ENCODE measurements around the gene CHKB. TPM values are rescaled to one million over a fixed set of nuclear protein-coding genes. Genes with fewer than 3 reads are reported as not detected.
"Not testable (repeated sequence)": the region's sequence is repeated elsewhere in the genome, so short reads cannot be mapped to it uniquely, and the experiment has no call there.

CHKB gene
- total RNA-seq, 1 donor from 2014 or later, result 25.4 TPM

- DNase-seq (ENCODE audit: low read depth in 2 of 2), result no peak
Observed at GRCh38 chr22:50612168-50612527, 29.5 kb upstream of the CHKB start.

DNA sequence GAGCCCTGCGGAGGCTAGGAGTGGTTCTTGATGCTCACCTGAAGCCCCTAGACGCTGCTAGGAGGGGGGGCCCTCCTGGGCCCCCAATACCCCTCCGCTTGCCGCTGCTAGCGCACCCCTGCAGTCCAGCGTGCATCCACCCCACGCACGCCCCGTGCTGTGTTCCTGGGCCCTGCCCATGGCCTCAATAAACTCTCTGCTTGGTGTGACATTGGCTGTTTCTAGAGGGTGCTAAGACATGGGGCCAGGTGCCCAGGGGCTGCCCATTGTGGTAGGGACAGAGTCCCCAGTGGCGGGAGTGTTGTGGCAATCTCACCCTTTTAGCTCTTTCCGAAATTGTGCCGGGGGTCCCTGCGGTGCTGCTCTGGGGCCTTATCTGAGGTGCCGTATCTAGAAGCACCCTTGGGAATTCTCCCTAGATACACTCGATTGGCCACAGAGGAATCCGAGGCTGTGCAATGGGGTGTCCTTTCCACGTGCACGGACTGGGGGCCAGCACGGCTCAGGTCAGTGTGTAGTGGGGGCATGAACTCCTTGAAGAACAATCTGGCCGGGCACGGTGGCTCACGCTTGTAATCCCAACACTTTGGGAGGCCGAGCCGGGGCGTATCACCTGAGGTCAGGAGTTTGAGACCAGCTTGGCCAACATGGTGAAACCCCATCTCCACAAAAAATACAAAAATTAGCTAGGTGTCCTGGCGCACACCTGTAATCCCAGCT, 28.9 kb upstream of the CHKB start:
- no peak for DNase-seq (ENCODE audit: low read depth in 2 of 2)

GRCh38 chr22:50610581-50610980, 27.9 kb upstream of the CHKB start:
- DNase-seq (ENCODE audit: low read depth in 2 of 2), result no peak

GRCh38 chr22:50610041-50610451, 27.4 kb upstream of the CHKB start:
- DNase-seq (ENCODE audit: low read depth in 2 of 2), result no peak

DNA sequence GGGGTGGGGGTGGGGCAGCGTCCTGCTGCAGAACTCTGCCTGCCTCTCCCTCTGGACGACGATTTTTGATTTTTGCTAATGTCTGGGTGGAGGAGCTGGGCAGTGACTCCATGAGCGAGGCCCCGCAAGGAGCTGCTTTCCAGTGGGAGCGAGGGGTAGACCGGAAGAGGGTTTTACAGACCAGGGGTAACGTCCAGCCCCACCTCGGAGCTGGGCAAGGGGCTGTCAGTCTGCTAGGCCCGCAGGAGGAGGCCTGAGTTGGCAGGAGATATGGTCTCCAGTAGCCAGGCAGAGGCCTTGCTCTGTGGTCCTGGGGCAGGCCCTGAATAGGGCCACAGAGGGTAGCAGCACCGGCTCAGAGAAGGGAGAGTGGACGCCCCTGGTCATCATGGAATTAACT, 26.9 kb upstream of the CHKB start:
- DNase-seq (ENCODE audit: low read depth in 2 of 2), result no peak

GRCh38 chr22:50608996-50609395, 26.3 kb upstream of the CHKB start:
- no peak for DNase-seq (ENCODE audit: low read depth in 2 of 2)

GRCh38 chr22:50608058-50608840, 25.6 kb upstream of the CHKB start:
- DNase-seq (ENCODE audit: low read depth in 2 of 2), result not testable (repeated sequence)

- DNase-seq (ENCODE audit: low read depth in 2 of 2), result no peak
Observed at GRCh38 chr22:50607659-50608020, 25.0 kb upstream of the CHKB start.

DNA sequence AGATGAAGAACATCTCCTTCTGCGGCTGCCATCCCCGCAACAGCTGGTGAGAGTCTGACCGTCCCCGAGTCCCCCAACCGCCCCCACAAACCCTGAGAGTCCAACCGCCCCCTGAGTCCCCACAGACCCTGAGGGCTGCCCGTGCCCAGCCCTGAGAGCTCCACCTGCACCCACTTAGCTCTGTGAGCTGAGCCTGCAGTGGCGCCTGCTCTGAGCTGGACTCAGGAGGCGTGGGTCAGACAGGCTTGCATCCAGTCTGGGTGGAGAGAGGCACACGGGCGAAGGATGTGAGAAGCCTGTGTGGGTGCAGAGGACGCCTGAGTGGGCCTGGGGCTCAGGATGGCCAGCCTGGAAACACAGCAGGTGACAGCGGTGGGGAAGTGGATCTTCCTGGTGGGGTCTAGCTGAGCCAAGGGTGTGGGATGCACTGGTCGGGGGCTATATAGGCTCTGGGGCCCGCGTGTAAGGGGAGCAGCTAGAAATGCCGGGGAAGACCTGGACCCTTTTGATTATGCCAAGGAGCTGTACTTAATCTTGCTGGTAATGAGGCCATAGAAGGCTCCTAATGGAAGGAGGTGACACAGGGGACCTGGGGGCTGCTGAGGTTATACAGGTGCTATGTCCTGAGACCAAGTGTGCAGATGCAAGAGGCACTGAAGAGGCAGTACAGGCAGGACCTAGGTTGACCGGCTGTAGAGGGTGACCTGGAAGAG, 24.5 kb upstream of the CHKB start:
- DNase-seq (ENCODE audit: low read depth in 2 of 2), result no peak

DNA sequence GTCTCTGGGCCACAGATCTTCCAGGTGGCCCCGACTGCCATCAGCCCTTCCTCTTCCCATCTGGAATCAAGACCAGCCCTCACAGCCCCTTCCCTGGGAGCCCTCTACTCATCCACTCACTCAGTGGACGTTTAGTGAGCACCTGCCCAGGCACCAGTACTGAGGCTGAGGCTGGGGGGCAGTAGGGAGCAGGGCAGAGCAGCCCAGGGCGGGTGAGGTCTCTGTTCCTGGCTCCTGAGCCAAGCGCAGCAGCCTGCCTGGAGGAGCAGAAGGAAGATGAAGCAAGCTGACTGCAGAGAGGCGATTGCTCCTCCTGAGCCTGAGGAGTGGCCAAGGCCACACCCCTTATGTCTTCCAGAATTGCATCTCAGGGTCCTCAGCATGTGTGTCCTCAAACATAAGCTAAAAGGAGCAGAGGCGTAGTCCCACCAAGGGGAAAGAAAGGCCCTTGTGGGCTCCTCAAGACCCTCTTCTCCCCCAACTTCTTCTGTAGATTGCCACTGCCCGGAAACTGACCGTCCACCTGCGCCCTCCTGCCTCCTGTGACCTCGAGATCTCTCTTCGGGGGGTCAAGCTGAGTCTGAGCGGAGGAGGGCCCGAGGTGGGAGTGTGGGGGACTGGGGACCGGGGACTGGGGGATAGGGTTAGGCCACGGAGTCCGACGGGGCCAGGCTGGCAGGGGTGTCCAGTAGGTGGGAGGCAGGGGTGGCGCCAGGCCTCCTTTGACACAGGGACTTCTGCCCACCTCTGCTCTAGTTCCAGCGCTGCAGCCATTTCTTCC, 23.7 kb upstream of the CHKB start:
- DNase-seq (ENCODE audit: low read depth in 2 of 2), result no peak

GRCh38 chr22:50605613-50606074, 23.0 kb upstream of the CHKB start:
- DNase-seq (ENCODE audit: low read depth in 2 of 2), result no peak

GRCh38 chr22:50605002-50605612, 22.5 kb upstream of the CHKB start:
- DNase-seq (ENCODE audit: low read depth in 2 of 2), result no peak

GRCh38 chr22:50604256-50605001, 21.8 kb upstream of the CHKB start:
- no peak for DNase-seq (ENCODE audit: low read depth in 2 of 2)

DNA sequence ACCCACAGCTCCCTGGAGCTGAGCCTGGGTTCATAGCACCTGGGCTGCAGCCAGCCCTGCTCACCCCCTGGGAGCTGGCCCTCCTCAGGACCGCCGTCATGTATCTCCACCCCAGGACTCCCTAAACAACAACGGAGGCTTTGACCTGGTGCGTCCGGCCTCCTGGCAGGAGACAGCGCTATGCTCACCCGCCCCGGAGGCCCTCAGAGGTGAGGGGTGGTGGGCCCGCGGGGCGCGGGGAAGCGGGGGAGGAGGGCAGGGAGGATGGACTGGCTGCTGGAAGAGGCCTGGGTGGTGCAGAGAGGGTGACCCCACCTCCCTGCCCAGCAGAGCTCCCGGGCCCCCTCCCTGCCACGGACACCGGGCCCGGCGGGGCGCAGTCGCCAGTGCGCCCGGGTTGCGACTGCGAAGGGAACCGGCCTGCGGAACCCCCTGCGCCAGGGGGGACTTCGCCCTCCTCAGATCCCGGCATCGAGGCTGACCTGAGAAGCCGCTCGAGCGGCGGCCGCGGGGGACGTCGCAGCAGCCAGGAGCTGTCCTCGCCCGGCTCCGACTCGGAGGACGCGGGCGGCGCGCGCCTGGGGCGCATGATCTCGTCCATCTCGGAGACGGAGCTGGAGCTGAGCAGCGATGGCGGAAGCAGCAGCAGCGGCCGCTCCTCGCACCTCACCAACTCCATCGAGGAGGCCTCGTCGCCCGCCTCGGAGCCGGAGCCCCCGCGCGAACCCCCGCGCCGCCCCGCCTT, 21.0 kb upstream of the CHKB start:
- DNase-seq (ENCODE audit: low read depth in 2 of 2), result no peak

GRCh38 chr22:50602338-50602700, 19.7 kb upstream of the CHKB start:
- DNase-seq (ENCODE audit: low read depth in 2 of 2), result no peak

- DNase-seq (ENCODE audit: low read depth in 2 of 2), result no peak
Observed at GRCh38 chr22:50601669-50602337, 19.2 kb upstream of the CHKB start.

GRCh38 chr22:50600967-50601668, 18.5 kb upstream of the CHKB start:
- no peak for DNase-seq (ENCODE audit: low read depth in 2 of 2)

- no peak for DNase-seq (ENCODE audit: low read depth in 2 of 2)
Observed at GRCh38 chr22:50600538-50600937, 17.9 kb upstream of the CHKB start, which contains the start of gene MAPK8IP2. TSS of gene MAPK8IP2 (plus strand) at chr22:50600793. CDS start at chr22:50600819, 26 bp downstream.
